ENCODE data around the gene TMTC2.
"Not testable (repeated sequence)": the region's sequence is repeated elsewhere in the genome, so short reads cannot be mapped to it uniquely, and the experiment has no call there.

TMTC2 gene

GRCh38 chr12:82793751-82794281 is 107.1 kb downstream of the TMTC2 start:
- no peak for DNase-seq

GRCh38 chr12:82797480-82797879 is 110.8 kb downstream of the TMTC2 start:
- DNase-seq, result no peak

- no peak for DNase-seq
Observed at GRCh38 chr12:82800185-82800584, 113.5 kb downstream of the TMTC2 start.

- no peak for DNase-seq
Observed at GRCh38 chr12:82801951-82802610, 115.4 kb downstream of the TMTC2 start.

- no peak for DNase-seq
Observed at GRCh38 chr12:82803201-82803600, 116.5 kb downstream of the TMTC2 start.

- no peak for DNase-seq
Observed at GRCh38 chr12:82804601-82805000, 117.9 kb downstream of the TMTC2 start.

- DNase-seq, result not testable (repeated sequence)
Observed at GRCh38 chr12:82805004-82805403, 118.3 kb downstream of the TMTC2 start.

- DNase-seq, result no peak
Observed at GRCh38 chr12:82805812-82806497, 119.2 kb downstream of the TMTC2 start.

GRCh38 chr12:82807132-82807737 is 120.5 kb downstream of the TMTC2 start:
- no peak for DNase-seq

- no peak for DNase-seq
Observed at GRCh38 chr12:82810568-82810967, 123.9 kb downstream of the TMTC2 start.

- DNase-seq, result no peak
Observed at GRCh38 chr12:82817368-82817767, 130.7 kb downstream of the TMTC2 start.

- no peak for DNase-seq
Observed at GRCh38 chr12:82818271-82819035, 131.7 kb downstream of the TMTC2 start.

GRCh38 chr12:82826505-82826904 is 139.8 kb downstream of the TMTC2 start:
- DNase-seq, result no peak

- DNase-seq, result no peak
Observed at GRCh38 chr12:82832096-82832495, 145.4 kb downstream of the TMTC2 start.

- no peak for DNase-seq
Observed at GRCh38 chr12:82832981-82833380, 146.3 kb downstream of the TMTC2 start.

GRCh38 chr12:82833481-82833880 is 146.8 kb downstream of the TMTC2 start:
- no peak for DNase-seq

GRCh38 chr12:82835217-82835616 is 148.5 kb downstream of the TMTC2 start:
- DNase-seq, result no peak

GRCh38 chr12:82838131-82838551 is 151.4 kb downstream of the TMTC2 start:
- DNase-seq, result no peak

- DNase-seq, result no peak
Observed at GRCh38 chr12:82838827-82839226, 152.1 kb downstream of the TMTC2 start.

- DNase-seq, result no peak
Observed at GRCh38 chr12:82839796-82840195, 153.1 kb downstream of the TMTC2 start.

GRCh38 chr12:82841487-82841904 is 154.8 kb downstream of the TMTC2 start:
- DNase-seq, result no peak

- no peak for DNase-seq
Observed at GRCh38 chr12:82842480-82842879, 155.8 kb downstream of the TMTC2 start.

GRCh38 chr12:82845076-82845475 is 158.4 kb downstream of the TMTC2 start:
- DNase-seq, result not testable (repeated sequence)

All from stimulated activated CD4-positive, alpha-beta T cell treated with anti-CD3 and anti-CD28 coated beads, Interleukin-2, amount 100 ng/mL, for 24 hours (primary cell).